Germinal center (tissue), 1 donor: ENCODE results near the gene SLF2.
A peak's percentile ranks its signal among the peaks of the same experiment; 100 is the strongest.

Experiments
- DNase-seq: peaks from one replicate; pipeline ENCODE4 v3.0.0; 2012; ENCODE audit warnings: mixed read lengths, low spot score

SLF2 gene, protein sequence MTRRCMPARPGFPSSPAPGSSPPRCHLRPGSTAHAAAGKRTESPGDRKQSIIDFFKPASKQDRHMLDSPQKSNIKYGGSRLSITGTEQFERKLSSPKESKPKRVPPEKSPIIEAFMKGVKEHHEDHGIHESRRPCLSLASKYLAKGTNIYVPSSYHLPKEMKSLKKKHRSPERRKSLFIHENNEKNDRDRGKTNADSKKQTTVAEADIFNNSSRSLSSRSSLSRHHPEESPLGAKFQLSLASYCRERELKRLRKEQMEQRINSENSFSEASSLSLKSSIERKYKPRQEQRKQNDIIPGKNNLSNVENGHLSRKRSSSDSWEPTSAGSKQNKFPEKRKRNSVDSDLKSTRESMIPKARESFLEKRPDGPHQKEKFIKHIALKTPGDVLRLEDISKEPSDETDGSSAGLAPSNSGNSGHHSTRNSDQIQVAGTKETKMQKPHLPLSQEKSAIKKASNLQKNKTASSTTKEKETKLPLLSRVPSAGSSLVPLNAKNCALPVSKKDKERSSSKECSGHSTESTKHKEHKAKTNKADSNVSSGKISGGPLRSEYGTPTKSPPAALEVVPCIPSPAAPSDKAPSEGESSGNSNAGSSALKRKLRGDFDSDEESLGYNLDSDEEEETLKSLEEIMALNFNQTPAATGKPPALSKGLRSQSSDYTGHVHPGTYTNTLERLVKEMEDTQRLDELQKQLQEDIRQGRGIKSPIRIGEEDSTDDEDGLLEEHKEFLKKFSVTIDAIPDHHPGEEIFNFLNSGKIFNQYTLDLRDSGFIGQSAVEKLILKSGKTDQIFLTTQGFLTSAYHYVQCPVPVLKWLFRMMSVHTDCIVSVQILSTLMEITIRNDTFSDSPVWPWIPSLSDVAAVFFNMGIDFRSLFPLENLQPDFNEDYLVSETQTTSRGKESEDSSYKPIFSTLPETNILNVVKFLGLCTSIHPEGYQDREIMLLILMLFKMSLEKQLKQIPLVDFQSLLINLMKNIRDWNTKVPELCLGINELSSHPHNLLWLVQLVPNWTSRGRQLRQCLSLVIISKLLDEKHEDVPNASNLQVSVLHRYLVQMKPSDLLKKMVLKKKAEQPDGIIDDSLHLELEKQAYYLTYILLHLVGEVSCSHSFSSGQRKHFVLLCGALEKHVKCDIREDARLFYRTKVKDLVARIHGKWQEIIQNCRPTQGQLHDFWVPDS

DNA sequence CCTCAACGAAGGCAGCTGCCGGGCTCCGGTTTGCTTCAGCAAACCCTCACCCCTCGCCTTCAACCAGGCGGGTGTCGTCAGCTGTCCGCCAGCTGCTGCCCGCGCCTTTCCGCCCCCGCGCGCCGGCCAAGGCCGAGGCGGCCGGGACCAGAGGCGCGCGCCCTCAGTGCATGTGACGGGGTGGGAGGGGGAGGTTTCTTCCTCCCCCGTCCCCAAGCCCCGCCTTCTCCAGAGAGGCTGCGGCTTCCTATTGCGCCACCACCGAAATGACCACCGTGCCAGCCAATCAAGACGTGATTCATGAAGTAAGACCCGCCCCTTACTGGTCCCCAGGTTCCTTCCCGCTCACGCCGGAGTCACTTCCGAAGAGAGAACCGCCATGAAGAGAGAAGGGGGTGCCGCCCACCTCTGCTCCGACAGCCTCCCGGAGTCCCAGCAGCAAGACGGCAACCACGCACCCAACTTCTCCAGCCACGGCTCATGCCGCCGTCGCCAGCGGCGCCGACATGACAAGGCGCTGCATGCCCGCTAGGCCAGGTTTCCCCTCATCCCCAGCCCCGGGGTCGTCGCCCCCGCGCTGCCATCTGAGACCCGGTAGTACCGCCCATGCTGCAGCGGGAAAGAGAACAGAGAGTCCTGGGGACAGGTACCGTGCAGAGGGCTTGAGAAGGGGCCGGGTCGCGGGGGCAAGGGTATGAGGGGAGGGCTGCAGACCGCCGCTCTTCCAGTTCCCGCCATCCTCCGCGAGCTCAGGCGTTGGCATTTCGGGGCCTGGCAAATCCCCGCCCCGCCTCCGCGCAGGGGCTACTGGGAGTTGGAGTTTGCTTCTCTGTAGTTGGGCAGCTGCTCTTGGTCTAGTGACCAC, at the start of gene SLF2:
SLF2 (plus strand) TSS at position 359 of the 865 bp plus-strand sequence; CDS start at position 507, 148 bp downstream.
- peak; percentile 100 for DNase-seq

DNA sequence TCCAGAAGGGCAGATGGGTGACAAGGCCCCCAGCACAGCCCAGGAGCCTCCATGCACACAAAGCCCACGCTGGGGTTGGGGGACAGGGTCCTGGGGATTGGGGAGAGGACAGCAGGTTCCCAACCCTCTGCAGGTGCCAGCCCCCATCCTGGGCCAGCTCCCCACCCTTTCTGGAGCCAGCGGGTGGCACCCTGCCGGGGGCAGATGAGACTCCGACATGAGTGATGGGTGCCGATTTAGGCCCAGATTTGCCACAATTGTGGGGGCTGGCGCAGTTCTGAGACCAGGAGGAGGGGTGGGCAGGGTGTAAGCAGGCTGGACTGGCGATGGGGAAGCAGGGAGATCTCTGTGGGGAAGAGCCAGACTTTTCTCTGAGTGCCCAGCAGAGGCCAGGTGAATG, 49.3 kb upstream of the SLF2 start:
- no peak for DNase-seq

DNA sequence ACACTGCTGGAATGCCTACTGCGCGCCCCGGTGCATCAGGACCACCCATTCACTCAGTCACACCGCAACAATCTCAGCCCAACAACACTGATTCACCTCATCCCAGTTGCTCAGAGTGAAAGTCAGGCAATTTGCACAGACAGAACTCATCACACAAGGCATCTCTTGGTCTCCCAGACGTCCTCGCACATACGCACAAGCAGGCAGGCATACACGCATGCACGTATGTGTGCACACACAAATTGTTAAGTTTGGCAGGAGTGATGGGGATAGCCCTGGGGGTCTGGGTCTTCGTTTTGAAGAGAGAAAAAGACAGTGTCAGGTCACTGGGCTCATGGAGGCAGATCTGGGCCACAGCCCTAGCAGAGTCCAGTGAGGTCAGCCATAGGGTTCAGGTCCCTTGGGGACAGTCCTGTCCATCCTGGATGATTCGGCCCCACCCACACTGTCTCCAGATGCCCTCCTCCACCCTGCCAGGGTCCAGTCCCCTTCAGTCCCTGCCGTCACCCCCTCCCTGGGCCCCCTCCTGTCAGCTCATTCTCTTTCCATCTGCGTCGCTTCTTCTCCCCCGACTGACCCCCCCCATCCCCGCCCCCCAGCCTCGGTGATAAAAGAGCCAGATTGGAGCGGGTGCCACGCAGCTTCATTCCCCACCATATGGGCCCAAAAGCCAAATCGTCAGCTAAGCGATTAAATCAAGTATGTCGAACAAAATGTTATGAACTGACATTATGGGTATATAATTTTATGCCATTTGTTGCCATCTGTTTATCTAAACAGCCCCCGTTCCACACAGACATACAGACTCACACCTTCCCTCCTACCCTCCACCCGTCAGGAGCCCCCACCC, 48.5 kb upstream of the SLF2 start:
- DNase-seq: no peak

DNA sequence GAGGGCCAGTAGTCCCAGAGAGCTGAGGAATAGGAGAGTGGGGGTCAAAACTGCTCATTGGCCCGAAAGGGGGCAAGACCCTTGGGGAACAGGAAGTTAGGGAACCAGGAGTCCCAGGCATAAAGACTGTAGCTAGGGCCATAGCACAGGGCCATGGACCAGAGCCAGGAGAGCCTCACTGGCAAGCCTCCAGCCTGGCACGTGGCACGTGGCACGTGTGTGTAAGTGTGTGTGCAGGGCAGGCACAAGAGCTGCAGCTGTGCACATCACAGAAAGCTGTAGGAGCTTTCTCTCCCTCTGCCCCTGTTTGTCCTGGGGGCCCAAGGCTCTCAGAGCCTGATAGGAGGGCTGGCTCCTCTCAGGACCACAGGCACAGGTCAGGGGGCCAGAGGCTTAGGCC, 47.8 kb upstream of the SLF2 start:
- DNase-seq: no peak

- DNase-seq: no peak
These were observed 46.8 kb upstream of the SLF2 start for GRCh38 chr10:100866010-100866409.

DNA sequence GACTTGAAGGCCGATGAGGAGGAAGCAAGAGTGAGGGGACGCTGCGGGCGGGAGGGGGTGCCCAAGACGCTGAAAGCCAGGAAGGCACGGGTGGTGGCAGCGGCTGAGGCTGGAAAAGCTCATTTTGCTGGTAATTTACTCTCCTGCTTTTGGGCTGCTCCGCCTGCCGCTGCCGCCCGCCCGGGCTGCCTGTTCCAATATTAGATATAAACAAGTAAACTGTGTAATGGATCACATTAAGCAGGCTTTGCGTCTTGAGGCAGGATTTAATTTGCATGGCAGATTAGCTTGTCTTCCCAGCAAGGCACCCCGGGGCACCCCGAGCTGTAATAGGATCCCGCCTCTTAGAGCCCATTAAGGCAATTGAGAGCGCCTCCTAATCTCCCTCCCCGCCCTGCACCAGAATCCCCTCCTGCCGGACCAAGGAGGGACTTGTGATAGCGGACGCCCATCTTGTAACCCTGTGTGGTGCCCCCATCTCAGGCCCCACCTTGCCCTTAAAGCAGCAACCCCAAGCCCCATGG, 46.1 kb upstream of the SLF2 start:
- DNase-seq: no peak

DNA sequence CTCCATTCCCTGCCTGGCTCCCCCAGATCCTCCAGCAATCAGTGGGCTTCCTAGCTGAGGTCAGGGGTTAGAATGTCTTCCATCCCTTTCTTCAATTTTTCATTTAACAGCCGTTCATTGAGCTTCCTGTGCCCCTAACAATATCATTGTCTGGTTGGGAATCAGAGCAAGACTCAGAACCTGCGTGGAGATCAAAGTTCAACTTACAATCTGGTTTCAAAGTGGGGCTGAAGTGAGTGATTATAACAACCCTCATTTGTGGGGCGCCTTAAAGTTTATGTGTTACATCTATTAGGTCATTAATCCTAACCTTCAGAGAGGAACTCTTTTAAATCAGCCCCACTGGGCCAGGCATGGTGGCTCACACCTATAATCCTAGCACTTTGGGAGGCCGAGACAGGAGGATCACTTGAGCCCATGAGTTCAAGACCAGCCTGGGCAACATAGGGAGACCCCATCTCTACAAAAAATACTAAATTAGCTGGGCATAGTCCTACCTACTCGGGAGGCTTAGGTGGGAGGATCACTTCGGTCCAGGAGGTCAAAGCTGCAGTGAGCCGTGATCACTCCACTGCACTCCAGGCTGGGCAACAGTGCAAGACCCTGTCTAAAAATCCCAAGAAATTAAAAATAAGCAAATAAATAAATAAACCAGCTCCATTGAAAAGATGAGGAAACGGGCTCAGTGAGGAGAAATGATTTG, 45.4 kb upstream of the SLF2 start:
- no peak for DNase-seq

DNA sequence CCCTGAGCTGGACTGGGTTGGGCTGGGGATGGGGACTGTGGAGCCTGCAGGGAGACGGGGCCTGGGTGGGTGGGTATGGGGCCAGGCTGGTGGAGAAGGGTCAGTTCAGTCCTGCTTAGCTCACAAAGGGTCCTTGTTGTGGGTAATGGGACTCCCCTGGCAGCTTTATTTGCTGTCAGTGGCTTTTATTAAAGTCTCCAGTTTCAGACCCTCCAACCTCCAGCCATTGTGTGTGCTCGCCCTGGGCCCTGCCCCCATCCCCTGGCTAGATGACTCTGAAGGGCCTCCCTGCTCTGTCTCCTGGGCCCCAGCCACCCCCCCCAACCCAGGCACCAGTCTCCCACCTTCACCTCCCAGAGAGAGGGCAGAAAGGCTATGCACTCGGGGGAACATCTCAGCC, 44.4 kb upstream of the SLF2 start:
- no peak for DNase-seq

DNA sequence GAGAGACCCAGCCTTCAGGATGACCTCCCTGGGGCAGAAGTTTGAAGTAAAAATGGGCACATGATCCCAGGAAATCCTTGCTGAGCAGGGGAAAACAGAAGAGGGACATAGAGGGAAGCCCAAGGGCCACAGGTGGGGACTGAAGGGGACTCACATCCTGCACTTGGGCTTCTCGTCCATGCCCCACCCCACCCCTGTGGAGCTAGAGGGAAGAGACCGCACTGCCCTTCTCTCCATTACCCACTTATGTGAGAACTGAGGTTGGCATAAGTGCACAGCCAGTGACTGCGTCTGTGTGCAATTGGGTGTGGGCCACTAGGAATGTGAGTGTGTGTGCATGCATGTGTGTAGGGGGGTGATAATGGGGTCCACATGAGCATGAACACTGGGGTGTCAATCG, 43.4 kb upstream of the SLF2 start:
- no peak for DNase-seq

DNA sequence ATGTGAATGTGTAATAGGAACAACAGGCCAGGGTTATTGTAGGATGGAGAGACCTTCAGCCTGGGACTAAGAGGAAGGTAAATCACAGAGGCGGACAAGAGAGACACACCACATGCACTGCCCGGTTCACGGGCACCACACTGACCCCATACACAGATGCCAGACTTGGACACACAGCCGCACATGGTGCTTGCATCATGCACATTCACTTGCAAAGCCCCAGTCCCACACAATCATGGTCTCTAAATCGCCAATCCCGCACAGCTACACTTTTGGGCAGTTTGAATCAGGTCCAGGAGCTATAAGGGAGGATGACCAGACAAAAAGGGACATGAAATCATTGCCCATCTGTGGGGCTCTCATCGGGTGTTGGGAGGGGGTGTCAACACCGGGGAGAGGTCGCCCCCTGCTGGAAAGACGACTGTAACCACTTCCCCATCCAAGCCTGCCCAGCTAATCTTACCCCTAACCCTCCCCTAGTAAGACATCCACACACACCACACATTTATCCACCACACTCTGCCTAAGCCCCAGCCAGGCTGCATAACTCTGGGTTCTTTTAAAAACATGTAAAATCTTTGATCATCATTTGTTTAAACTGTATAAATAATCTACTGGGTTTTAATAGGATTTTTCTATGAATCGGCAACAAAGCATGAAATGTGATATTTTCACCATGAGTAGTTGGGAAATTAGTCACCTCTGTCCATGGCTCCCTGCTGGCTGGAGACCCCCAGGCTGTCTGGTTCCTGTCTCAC, 40.5 kb upstream of the SLF2 start:
- peak; percentile 78 for DNase-seq

GRCh38 chr10:100873146-100873826, 39.5 kb upstream of the SLF2 start:
- no peak for DNase-seq

DNA sequence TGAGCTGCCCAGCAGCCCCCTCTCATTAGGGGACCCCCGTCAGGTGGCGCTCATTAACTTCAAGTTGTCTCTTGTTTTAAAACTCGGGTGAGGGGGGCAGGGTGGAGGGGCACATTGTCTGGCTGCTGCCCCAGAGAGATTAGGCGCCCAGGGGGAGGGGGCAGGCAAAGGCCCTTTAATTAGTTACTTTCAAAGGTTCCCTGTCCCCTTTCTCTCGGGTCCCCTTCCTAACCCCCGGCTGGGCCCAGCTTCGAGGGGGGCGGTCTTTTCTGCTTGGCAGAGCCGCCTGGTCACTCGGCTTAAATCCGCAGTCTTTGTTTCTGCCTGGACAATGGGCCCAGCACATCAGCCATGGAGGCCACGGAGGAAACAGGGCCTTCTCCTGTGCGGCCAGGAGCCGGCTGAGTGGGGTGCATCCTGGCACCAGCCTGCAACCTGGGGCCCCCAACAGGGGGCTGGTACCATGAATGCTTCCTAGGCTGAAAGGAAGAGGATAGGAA, 38.9 kb upstream of the SLF2 start:
- no peak for DNase-seq

GRCh38 chr10:100874702-100875483, 37.9 kb upstream of the SLF2 start:
- no peak for DNase-seq

- DNase-seq: no peak
These were observed 37.1 kb upstream of the SLF2 start for GRCh38 chr10:100875484-100876166.

- DNase-seq: no peak
These were observed 35.9 kb upstream of the SLF2 start for GRCh38 chr10:100876585-100877460.

DNA sequence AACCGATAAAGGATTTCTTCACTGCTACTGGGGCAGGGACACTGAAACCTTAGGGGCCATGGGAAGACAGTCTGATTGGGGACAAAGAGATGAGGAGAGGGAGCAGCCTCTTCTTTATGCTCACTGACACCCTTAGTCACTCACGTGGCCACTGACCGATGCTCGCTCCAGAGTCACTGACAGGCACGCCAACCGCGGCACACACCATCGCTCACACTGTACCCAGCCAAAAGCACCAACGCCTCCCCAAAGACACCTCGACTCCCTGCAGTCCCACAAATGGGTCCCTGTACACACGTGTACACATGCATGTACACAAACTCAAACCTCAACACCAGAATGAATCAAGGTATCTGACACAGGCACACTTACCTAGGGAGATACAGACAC, 35.3 kb upstream of the SLF2 start:
- no peak for DNase-seq
